SKM-1 treated with dmso at 0.1 percent for 144 hours (cell line): Measurements from ENCODE around the gene RRP1.
"Not testable (repeated sequence)": the region's sequence is repeated elsewhere in the genome, so short reads cannot be mapped to it uniquely, and the experiment has no call there.

Experiments
- DNase-seq: peaks from one replicate; lab custom pipeline; 2025; ENCODE audit not compliant: unreplicated experiment; lab: John Stamatoyannopoulos, UW

The RRP1 gene

GRCh38 chr21:43815107-43815613, 25.8 kb downstream of the RRP1 start:
- no peak for DNase-seq

- no peak for DNase-seq
Observed at GRCh38 chr21:43815991-43816390, 26.6 kb downstream of the RRP1 start.

GRCh38 chr21:43816611-43817071, 27.3 kb downstream of the RRP1 start:
- DNase-seq = no peak

- no peak for DNase-seq
Observed at GRCh38 chr21:43817157-43818086, 28.0 kb downstream of the RRP1 start.

GRCh38 chr21:43818685-43819084, 29.3 kb downstream of the RRP1 start:
- peak; percentile 77 for DNase-seq

GRCh38 chr21:43819511-43820405, 30.4 kb downstream of the RRP1 start:
- DNase-seq = no peak

- DNase-seq = no peak
Observed at GRCh38 chr21:43820466-43820865, 31.1 kb downstream of the RRP1 start.

GRCh38 chr21:43822166-43822565, 32.8 kb downstream of the RRP1 start:
- DNase-seq = not testable (repeated sequence)

- DNase-seq = not testable (repeated sequence)
Observed at GRCh38 chr21:43822741-43823140, 33.4 kb downstream of the RRP1 start.

- DNase-seq = no peak
Observed at GRCh38 chr21:43824333-43825241, 35.2 kb downstream of the RRP1 start.

- no peak for DNase-seq
Observed at GRCh38 chr21:43825242-43825935, 36.0 kb downstream of the RRP1 start.

GRCh38 chr21:43825936-43826622, 36.7 kb downstream of the RRP1 start:
- no peak for DNase-seq

- no peak for DNase-seq
Observed at GRCh38 chr21:43826623-43826974, 37.2 kb downstream of the RRP1 start.

GRCh38 chr21:43827015-43827611, 37.7 kb downstream of the RRP1 start:
- no peak for DNase-seq

GRCh38 chr21:43829161-43829560, 39.8 kb downstream of the RRP1 start:
- DNase-seq = no peak

GRCh38 chr21:43829575-43830119, 40.3 kb downstream of the RRP1 start:
- peak; percentile 21 for DNase-seq

GRCh38 chr21:43832158-43832550, 42.8 kb downstream of the RRP1 start:
- DNase-seq = no peak

GRCh38 chr21:43832648-43833047, 43.3 kb downstream of the RRP1 start:
- no peak for DNase-seq
